HG02678 (cell line): ENCODE data around the gene AKAP13.

ENCODE experiments used
- ATAC-seq: cut with Tn5 transposase; IDR thresholded peaks from one replicate; pipeline ENCODE4 v1.9.1; 2021; ENCODE audit warnings: mild to moderate bottlenecking, moderate library complexity; ENCODE audit not compliant: unreplicated experiment

AKAP13 gene

DNA sequence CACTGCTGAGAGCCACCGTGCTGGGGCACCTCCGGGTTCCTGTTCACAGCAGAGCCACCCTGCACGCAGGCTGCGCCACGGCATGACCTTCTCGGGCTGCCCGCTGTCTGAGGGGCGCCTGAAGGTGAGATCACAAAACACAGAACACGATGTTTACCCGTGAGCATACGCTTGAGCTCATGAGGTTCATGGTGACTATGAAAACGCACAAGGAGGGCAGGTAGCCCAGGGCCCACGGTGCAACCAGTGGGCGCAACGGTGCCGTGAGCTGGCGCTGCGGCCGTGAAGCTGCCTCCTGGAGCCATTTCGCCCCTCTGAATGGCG, 378.2 kb downstream of the AKAP13 start:
- no peak for ATAC-seq

DNA sequence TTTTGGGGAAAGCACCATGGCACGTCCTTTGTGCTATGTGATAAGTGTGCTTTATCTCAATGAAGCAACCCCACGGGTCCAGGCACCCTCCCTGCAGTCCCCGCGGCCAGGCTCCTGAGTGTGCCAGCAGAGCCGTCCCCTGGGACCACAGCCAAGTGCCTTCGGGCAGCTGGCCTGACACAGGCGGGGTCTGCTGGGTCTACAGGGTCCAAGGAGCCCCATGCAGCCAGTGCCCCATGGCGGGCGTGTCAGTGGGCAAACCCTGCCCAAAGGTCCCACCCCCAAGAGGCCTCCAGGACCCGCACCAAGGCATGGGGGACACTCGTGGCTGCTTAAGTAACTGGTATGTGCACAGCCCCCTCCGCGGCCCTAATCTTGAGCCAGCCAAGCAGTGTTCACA, 379.0 kb downstream of the AKAP13 start:
- no peak for ATAC-seq

DNA sequence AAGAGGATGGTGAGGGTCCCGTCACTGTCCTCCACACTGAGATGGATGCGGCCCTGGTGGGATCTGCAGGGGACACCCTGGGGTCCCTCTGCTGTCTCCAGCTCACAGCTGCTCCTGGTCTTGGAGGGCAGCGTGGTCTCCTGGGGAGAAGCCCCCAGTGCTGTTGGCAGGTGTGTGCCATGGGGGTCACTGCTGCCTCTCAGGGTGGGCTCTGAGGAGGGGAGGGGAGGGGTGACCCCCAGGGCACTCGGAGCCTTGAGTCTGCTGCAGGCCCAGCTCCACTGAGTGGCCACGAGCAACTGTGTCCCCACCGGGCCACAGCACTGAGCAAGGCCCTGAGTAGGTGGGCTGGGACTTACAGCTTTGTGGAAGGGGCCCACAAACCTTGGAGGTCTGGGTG, 379.6 kb downstream of the AKAP13 start:
- ATAC-seq: no peak

DNA sequence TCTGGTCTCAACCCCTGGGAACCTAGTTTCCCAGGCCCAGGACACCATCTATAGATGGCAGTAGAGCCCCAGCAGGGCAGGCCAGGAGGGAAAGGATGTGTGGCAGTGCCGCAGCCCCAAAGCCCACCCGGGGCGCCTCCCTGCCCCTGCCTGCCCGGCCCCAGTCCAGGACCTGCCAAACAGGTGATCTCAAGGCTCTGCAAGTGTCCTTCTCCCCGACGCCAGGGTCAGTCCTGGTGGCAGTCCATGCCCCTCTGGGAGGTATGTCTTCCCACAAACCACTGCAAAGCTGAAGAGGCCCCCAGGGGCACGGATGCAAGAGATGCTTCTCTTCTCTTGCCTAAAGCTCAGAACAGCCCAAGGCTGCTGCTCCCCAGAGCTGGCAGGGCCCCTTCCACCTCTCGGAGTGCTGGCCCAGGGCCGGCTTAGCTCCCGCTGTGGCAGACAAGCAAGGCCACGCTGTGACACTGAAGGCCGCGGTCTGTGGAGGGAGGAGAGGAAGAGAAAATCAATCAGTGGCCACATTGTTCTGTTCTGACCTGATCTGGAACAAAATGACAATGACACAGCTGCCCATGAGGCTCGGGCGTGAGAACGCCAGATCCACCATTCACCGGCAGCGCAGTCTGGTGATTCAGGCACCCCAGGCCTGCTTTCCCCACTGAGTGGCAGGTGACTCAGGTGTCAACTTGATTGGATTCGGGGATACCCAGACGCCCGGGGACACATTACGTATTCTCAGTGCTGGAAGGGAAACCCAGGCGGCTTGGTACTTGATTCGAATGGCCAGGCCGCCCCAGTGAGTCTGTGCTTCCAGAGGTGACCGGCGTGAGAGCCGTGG, 380.3 kb downstream of the AKAP13 start:
- no peak for ATAC-seq

DNA sequence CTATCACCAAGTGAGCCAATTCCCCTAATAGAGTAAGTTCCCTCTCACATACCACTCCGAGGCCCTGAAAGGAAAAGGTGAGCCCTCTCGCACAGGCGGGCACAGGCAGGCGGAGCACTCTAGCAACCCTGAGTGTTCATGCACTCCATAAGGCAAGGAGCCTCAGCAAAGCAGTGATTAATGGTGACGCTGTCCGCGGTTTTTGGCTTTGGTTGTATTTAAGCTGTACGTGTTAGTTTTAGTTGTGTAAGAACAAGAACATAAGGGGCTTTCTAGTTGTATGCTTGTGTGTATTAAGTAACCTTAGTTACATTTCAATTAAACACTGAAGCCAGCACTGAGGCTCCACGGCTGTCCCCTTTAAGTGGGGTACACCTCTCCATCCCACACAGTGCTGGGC, 381.2 kb downstream of the AKAP13 start:
- ATAC-seq: no peak

DNA sequence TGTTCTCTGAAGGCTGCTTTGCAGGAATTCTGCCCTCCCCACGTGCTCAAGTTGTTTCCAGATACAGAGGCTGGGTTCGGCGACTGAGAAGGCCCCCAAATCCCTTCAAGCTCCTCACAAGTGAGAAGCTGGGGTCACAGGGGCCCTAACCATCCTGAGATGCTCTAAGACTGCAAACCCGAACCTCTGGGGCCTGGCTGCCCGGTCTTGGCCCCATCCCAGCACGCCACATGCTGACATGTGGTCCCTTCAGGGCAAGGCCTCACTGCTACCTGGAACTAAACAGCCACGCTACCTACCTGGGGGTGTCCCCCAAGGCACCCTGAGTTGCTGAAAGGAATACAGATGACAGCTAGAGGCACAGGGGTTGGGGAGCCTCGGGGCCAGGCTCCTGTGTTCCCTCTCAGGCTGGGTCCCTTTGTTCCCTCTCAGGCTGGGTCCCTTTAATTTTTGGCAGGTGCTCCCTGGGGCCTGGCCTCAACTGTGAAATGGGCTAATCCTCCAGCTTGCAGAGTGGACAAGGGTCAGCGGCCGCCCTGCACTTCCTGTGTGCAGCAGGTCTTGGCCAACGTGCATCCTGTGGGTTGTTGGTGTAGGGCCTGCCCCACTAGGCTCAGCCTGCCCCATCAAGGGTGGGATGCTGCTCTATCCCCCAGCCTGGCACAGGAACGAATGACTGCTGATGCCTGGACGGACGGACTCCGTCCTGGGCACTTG, 381.8 kb downstream of the AKAP13 start:
- ATAC-seq: no peak

DNA sequence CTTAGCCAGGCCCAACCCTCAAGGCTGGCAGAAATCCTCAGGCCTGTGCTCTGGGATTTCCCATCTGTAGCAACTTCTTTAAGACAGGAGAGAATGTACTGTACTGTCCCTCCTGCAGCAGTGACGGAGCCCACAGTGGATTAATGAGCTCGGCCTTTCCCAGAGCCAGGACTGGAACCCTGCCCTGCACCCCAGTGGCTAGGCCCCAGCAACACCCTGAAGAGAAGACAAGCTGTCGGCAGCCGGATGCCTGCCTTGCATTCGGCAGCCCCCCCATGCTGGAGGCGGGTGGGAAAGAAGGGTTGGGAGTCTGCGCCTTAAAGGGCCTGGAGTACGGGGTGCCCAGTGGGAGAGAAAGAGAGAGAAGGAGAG, 382.3 kb downstream of the AKAP13 start:
- no peak for ATAC-seq

DNA sequence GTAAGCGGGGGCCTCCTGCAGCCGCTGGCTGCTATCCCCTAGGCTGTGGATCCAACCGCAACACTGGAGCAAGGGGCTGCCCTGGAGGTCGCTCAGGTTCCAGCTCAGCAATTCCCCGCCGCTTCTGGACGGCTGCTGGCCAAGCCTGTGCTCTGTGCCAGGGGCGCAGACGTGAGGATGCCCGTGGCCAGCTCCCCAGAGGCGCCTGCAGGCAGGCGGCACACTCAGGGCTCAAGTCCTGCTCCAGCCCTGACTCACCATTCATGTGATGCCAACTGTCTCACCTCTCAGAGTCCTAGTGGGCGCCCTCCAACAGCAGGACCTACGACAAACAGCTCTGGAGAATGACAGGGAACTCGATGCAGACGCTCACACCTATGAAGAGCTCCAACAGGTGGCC, 382.8 kb downstream of the AKAP13 start:
- ATAC-seq: no peak

DNA sequence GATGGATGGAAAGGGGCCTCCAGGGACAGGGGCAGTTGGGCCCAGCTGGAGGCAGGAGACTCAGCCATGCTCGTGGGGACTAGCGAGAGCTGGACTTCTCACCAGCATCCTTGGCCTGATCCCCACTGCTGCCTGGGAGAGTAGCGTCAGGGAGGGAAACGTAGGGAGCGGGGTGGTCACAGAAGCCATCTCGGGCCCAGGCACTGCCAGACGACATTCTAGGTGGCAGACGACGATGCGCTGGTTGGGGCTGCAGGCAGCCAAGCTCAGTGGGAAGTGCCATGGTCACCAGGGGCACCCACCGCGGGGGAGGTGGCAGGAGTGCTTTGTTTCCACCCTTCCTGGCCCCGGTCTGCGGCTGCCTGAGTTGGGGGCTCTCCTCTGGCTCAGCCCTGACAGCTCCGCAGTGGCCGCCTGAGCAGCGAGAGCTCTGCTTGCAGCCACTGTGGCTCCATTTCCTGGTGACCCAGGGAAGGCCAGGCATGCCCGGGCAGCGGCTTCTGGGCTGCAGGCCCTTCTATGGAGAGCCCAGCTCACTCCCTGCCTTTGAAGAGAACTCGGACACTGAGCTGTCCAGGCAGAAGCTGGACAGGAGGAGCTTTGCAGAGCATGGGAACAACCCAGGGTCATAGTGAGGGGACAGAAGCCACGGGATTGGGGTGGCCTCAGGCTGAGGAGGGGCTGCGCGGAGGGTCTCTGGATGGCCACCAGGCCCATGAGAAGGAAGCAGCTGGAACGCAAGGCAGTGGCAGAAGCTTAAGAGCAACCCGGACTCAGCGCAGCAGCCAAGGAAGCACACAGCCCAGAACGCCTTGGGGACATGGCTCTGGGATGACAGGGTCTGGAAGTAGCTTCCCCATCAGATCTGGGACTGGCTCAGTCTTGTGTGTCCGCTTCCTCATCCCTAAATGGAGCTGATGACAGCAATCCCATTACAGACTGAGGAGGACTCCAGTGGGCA, 383.6 kb downstream of the AKAP13 start:
- no peak for ATAC-seq

DNA sequence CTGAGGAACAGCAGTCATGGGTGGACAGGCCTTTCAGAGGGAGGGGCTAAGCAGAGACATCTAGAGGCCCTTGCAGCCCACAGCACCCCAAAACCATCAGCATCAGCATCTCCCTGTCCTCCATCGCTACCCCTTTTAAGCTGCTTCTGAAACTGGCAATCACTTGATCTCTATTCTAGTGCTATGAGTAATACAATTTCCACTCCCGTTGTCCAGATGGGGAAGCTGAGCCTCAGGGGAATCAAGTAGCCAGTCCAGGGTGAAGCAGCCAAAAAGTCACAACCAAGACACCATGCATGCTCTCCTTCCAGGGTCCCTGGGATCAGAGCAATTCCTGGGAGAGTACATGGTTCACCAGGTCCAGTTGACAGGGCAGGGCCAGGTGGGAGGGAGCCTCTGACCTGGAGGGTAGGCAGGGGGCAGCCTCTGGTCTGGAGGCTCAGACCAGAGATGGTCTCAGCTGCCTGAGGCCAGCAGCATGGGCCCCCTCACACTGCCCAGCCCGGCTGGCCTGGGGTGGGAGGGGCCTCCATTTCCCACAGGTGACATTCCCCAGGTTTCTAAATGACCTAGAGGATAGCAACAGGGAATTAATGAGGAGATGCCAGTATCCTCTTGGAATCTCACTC, 384.4 kb downstream of the AKAP13 start:
- ATAC-seq: no peak

DNA sequence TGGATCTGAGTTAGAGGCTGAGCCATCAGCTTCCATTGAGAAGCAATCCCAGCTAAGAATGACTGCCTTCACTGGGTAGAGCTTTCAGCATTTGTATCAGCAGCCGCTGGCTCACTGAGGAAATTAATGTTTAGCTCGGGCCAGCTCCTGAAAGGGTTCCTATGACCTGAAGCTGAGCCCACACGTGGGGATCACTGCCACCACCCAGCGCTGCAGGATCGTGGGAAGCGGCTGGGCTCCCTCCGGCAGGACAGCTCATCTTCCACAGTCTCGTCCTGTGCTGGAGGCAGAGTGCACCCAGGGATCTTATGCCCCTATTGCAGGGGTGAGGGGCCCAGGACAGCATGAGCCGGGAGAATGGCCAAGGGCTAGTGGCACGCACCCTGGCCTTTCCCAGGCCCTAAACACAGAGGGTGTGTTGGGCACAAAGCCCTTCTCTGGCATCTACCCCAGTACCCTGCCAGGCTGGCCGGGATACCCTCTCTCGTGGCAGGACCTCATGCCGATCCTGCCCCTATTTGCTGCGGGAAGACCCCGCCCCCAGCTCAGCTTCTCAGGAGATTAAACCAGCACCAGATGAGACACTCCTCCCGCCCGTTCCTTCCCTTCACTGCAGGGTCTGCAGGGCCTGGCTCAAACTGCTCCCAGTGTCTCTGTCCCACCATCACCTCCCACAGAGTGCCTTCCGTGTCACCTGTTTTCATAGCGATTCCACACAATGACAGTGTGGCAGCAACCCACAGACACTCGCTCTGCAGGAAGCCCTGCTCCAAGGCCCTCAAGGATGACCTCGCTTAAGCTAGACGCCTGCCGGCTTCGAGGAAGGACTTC, 385.8 kb downstream of the AKAP13 start:
- no peak for ATAC-seq

DNA sequence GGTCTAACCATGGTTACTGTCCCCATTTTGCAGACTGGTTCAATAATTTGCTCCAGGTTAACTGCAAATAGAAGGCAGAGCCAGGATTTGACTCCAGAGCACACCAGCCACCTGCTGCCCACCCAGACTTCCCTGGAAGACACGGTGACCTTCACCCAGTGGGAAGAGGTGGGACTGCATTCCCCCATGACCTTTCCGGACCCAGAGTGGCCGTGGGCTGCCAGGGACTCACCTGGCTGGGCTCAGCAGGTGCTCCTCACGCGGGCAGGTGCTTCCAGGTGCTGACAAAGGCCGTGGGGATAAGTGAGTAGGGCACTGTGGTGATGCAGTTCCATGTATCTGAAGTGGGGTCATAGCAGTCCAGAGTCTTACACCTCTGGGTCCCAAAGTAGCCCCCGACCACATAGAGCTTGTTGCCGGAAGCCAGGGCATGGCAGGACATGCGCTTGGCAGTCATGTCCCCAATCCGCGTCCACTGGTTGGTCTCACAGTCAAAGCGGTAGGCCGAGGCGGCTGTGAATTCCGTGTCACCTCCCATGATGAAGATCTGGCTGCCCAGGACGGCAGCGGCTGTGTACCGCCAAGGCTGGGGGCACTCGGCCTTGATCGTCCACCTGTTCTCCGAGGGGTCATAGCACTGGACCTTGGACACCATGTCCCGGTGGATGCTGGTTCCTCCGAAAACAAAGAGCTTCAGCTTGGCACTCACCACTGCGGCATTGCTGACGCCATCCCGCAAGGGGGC, 387.6 kb downstream of the AKAP13 start:
- no peak for ATAC-seq

DNA sequence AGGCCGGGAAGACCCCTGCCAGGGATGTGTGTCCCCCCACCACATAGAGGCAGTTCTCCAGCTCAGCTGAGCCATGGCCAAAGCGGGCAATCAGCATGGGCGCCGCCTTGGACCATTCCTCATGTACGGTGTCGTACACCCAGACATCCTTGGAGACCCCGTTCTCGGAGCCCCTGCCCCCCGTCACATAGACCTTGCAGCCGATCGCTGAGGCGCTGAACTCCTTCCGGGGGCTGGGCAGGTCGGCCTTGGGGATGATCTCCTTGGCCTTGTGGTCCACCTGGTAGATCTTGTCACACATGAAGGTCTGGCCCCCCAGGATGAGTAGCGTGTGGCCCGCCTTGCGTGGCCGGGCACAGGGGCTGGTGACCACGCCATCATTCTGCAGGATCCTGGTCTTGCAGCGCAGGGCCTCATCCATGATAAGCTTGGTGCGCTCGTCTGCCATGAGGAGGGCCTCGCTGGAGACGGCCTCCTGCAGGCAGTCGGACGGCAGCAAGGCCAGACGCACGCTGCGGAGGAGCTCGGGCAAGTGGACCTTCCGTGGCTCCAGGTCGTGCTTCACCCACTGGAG, 388.3 kb downstream of the AKAP13 start:
- no peak for ATAC-seq

DNA sequence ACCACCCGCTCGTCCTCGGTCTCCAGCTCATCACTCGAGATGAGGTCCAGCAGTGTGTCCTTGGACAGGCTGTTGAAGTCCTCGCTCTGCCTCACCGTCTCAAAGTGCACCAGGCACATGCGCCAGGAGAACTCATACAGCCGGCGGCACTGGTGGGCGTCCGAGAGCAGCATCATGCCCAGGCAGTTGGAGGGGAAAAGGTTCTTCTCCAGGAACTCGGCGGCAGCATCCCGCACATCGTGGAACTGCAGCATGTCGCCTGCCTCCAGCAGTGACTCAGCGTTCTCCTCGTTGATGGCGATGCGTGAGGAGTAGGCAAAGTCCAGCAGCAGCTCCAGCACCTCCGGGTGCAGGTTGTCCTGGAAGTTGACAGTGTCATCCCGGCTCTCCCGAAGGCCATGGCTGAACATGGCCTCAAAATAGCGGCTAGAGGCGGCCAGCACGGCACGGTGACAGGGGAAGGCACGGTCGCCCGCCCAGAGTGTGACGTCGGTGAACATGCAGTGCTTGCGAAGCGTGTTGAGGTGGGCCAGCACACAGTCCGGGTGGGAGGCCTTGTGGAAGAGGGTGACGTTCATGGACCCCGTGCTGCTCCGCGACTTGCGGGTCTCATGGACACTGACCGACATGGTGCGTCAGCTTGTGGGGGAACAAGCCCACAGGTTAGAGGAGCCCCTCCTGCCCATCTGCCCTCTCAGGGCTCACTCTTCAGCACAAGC, 388.9 kb downstream of the AKAP13 start:
- no peak for ATAC-seq

DNA sequence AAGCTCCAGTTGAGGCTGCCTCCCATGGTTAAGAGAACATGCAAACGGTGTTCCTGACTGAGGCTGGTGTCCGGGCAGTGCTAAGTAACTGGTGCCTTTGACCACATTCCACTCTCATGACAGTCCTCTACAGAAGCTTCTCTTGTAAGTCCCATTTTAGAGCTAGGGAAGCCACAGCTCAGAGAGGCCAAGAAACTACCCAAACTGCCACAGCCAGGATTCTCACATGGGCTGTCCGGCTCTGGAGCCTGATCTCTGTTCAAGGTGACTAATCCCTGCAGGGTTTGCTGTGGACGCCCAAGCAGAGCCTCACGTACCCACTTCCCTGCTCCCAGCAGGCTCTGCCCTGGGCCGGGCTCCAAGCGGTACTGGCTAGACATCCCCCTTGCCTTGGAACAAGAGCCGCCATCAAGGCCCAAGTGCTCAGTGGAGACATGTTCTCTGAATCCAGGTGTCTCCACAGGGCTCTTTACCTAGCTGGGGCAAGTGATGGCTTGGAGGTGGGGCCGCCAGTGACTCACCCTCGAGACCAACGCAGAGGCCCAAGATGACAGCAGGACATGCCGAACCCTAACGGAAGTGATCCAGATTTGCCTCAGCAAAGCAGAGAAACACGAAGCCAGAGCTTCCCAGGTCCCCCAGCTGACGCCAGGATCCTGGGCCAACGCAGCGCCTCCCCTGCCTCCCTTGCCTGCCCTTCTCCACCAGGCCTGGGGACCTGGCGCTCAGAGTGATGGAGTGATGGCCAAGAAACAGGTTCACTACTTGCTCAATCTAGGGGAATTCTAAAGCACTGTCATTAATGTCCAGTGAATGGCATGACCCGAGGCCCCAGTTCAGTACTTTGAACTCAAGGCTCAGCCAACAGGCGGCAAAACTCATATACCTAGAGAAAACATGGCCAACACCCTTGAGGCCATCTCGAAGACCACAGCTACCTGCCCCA, 390.0 kb downstream of the AKAP13 start:
- no peak for ATAC-seq

DNA sequence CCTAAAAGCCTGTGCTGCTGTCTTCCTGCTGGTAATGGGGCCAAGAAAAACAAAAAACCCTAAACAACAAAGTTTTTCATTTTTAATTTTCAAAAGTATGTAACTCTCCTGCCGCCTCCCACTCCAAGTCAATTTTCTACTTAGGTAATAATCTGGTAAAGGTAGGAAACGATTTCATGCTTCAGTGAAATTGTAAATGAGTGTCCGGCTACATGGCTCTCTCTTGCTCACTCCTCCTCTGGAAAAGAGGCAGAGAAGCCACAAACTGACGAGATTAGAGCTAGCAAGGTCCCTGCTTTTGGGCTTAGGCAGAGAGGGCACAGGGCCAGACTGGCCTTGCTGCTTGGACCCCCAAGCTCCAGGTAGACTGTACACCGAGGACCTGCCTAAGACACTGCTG, 390.9 kb downstream of the AKAP13 start:
- no peak for ATAC-seq

DNA sequence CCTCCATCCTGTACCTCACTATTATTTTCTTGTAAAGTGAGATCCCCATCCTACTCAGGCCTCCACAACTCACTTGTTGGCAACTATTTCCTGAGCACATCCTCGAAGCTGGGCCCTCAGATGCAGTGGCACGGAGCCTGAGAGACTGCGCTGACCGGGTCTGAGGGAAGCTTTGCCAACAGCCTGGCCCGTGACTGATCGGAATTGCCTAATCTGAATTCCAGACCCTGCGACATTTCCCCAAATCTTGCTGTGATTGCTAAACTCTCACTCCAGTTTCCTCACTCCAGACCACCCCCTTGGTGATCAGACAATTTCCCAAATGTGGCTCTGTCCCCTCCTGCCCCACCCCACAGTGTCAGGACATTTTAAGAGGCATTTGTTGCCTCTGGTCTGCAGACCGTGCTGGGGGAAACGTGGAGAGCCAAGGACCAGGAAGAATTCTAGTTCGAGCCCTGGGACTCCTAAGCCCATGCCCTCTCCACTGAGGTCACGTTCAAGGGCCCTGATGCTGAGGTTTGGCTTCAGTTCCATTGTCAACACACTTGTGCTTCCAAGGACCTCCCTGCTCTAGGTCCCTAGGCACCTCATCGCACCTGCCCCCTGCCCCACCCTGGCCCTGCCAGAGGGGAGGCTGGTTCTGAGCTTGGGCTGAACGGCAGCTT, 391.5 kb downstream of the AKAP13 start:
- ATAC-seq: no peak
